Spleen (tissue), 7 donors: Measurements from ENCODE around the gene C8G.

Experiments used
- POLR2A ChIP-seq, 3 donors: fragments of 450-650 bp; IDR thresholded peaks; one replicate each; pipeline ENCODE4 v1.5.1; 2017; ENCODE audit warnings: antibody characterized with exemption in 3 of 3, mild to moderate bottlenecking in 1 of 3
- TF ChIP-seq, protein P1 (sequence below), 11 experiments: fragments of 200-600 bp in 7 of 11; fragments of 450-650 bp in 4 of 11; sonication (generic) in 4 of 11; IDR thresholded peaks in 8 of 11; conservative IDR thresholded peaks in 3 of 11; 1 replicate in 7 of 11; 2 replicates in 4 of 11; pipeline versions ENCODE4 v1.4.0 to v1.8.0; 2016 to 2021; ENCODE audit warnings: antibody characterized with exemption in 11 of 11, inconsistent platforms in 4 of 11, mild to moderate bottlenecking in 1 of 11
- donor health status: DM: no; HTN: no; CAD: no; lungs with moderate emphysema.
- donor health status: DM: no; HTN: no; CAD: no.
- donor health status: DM: no; HTN: no; CAD: no.

DNA sequence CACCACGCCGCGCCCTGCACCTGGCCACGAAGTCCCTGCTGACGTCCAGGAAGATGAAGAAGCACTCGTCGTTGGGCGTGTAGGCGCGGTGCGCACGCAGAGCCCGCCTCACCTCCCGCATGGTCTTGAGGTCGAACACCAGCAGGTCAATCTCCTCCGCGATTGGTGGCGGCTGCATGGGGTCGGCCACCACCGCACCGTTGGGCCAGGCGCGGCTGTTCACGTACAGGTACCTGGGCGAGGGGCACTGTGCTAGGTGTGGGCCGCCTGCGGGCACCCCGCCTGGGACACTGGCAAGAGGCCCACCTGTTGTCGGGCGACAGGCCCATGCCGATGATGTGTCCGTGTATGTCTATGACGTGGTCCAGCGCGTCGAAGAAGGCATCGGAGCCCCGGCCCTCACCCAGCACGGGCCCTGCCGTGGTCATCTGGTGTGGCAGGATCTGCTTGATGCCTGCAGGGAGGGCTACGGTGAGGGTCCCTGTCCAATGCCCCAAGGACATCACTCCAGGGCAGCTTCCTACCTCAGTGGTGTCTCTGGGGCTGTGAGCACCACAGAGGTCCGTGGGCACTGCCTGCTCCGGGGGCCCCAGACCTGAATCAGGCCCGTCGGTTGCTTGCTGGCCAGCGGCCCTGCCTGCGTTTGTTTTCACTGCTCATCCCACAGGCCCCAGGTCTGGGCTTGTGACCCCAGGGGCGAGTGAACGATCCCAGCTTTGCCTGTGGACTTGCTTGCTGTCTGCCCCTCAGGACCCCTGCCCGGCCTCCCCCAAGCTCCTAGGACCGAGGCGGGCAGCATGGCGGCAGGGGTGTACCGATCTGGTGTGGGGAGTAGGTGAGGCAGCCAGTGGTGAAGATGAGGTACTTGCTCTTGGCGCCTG is 3.6 kb upstream of the C8G start:
- TF ChIP-seq, protein P1, sequence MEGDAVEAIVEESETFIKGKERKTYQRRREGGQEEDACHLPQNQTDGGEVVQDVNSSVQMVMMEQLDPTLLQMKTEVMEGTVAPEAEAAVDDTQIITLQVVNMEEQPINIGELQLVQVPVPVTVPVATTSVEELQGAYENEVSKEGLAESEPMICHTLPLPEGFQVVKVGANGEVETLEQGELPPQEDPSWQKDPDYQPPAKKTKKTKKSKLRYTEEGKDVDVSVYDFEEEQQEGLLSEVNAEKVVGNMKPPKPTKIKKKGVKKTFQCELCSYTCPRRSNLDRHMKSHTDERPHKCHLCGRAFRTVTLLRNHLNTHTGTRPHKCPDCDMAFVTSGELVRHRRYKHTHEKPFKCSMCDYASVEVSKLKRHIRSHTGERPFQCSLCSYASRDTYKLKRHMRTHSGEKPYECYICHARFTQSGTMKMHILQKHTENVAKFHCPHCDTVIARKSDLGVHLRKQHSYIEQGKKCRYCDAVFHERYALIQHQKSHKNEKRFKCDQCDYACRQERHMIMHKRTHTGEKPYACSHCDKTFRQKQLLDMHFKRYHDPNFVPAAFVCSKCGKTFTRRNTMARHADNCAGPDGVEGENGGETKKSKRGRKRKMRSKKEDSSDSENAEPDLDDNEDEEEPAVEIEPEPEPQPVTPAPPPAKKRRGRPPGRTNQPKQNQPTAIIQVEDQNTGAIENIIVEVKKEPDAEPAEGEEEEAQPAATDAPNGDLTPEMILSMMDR (IDR thresholded peaks at IDR 0.05 in 8 of 11, conservative IDR thresholded peaks at IDR 0.05 in 3 of 11) = no peak
- no peak for TF ChIP-seq POLR2A (IDR thresholded peaks at IDR 0.05)
